ENCODE results near the gene ESYT1. TPM values are rescaled to one million over a fixed set of nuclear protein-coding genes. Genes with fewer than 3 reads are reported as not detected.

Gene ESYT1
- total and polyA plus RNA-seq, 10 of the 15 experiments (the other 5 are each of a cell fraction or from before 2014, with no cell fraction given) = 47.5 to 120 (median 87.1) TPM

DNA sequence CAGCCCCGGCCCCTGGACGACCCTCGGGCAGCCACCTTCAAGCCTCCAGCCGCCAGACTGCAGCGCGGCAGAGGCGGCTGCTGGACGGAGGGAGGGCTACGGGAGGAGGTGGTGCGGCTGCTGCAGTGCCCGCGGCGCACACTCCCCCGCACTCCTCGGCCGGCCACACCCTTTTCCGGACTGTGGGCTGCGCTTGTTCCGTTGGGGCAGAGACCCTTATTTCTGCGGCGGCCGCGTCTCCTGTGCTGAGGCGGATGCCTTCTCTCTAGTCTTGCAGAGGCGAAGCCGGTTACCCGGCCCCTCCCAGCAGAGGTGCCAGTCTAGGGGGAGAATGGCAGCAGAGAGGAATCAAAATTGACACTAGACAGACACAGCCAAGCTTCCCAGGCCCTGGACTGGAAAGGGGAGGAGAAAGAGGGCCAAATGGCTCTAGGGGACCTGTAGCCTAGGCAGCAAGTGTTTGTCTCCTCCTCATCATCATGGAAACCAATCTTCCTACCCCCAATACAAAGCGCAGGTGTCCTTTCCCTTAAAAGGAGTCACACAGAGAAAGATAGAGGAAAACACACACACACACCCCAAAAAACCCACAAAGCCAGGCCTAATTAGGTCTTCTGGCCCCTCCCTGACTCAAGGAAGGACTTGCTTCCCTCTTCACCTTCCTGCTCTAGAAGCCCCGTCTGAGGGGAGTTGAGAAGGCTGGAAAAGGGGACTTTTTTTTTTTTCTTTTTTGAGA lies 1.3 kb downstream of the ESYT1 start (continued):
- TF ChIP-seq TAF1 (IDR thresholded peaks at IDR 0.05; ENCODE audit: borderline replicate concordance, low read depth, low read length) = peak; percentile 9; the same call in 1 of the 2 replicates
- TF ChIP-seq POLR2A (IDR thresholded peaks at IDR 0.05; ENCODE audit: low read depth, low read length) = peak; percentile 78
- TF ChIP-seq, protein P1, sequence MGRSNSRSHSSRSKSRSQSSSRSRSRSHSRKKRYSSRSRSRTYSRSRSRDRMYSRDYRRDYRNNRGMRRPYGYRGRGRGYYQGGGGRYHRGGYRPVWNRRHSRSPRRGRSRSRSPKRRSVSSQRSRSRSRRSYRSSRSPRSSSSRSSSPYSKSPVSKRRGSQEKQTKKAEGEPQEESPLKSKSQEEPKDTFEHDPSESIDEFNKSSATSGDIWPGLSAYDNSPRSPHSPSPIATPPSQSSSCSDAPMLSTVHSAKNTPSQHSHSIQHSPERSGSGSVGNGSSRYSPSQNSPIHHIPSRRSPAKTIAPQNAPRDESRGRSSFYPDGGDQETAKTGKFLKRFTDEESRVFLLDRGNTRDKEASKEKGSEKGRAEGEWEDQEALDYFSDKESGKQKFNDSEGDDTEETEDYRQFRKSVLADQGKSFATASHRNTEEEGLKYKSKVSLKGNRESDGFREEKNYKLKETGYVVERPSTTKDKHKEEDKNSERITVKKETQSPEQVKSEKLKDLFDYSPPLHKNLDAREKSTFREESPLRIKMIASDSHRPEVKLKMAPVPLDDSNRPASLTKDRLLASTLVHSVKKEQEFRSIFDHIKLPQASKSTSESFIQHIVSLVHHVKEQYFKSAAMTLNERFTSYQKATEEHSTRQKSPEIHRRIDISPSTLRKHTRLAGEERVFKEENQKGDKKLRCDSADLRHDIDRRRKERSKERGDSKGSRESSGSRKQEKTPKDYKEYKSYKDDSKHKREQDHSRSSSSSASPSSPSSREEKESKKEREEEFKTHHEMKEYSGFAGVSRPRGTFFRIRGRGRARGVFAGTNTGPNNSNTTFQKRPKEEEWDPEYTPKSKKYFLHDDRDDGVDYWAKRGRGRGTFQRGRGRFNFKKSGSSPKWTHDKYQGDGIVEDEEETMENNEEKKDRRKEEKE (IDR thresholded peaks at IDR 0.05) = no peak
- peak; percentile 52 for TF ChIP-seq RUNX3 (IDR thresholded peaks at IDR 0.05; ENCODE audit: low read length)
- TF ChIP-seq, protein P2, sequence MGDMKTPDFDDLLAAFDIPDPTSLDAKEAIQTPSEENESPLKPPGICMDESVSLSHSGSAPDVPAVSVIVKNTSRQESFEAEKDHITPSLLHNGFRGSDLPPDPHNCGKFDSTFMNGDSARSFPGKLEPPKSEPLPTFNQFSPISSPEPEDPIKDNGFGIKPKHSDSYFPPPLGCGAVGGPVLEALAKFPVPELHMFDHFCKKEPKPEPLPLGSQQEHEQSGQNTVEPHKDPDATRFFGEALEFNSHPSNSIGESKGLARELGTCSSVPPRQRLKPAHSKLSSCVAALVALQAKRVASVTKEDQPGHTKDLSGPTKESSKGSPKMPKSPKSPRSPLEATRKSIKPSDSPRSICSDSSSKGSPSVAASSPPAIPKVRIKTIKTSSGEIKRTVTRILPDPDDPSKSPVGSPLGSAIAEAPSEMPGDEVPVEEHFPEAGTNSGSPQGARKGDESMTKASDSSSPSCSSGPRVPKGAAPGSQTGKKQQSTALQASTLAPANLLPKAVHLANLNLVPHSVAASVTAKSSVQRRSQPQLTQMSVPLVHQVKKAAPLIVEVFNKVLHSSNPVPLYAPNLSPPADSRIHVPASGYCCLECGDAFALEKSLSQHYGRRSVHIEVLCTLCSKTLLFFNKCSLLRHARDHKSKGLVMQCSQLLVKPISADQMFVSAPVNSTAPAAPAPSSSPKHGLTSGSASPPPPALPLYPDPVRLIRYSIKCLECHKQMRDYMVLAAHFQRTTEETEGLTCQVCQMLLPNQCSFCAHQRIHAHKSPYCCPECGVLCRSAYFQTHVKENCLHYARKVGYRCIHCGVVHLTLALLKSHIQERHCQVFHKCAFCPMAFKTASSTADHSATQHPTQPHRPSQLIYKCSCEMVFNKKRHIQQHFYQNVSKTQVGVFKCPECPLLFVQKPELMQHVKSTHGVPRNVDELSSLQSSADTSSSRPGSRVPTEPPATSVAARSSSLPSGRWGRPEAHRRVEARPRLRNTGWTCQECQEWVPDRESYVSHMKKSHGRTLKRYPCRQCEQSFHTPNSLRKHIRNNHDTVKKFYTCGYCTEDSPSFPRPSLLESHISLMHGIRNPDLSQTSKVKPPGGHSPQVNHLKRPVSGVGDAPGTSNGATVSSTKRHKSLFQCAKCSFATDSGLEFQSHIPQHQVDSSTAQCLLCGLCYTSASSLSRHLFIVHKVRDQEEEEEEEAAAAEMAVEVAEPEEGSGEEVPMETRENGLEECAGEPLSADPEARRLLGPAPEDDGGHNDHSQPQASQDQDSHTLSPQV (IDR thresholded peaks at IDR 0.05) = no peak
- 0 out of 2 replicates have a peak, but pooled peaks have one; percentile 40 for TF ChIP-seq LARP7 (IDR thresholded peaks at IDR 0.05)
- TF ChIP-seq, protein P3, sequence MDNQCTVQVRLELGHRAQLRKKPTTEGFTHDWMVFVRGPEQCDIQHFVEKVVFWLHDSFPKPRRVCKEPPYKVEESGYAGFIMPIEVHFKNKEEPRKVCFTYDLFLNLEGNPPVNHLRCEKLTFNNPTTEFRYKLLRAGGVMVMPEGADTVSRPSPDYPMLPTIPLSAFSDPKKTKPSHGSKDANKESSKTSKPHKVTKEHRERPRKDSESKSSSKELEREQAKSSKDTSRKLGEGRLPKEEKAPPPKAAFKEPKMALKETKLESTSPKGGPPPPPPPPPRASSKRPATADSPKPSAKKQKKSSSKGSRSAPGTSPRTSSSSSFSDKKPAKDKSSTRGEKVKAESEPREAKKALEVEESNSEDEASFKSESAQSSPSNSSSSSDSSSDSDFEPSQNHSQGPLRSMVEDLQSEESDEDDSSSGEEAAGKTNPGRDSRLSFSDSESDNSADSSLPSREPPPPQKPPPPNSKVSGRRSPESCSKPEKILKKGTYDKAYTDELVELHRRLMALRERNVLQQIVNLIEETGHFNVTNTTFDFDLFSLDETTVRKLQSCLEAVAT (IDR thresholded peaks at IDR 0.05) = 0 out of 2 replicates have a peak, but pooled peaks have one; percentile 20
